RCC 7860 (cell line): ENCODE data around the gene SCN4A.

Source experiments
- DNase-seq: peaks from one replicate; pipeline ENCODE4 v3.0.0-alpha.2; 2015; ENCODE audit warnings: low spot score
- FAIRE-seq: peaks from 2 replicates; lab custom pipeline; 2012; peaks lifted over from hg19 to GRCh38; lab: Jason Lieb, UNC

The SCN4A gene

DNA sequence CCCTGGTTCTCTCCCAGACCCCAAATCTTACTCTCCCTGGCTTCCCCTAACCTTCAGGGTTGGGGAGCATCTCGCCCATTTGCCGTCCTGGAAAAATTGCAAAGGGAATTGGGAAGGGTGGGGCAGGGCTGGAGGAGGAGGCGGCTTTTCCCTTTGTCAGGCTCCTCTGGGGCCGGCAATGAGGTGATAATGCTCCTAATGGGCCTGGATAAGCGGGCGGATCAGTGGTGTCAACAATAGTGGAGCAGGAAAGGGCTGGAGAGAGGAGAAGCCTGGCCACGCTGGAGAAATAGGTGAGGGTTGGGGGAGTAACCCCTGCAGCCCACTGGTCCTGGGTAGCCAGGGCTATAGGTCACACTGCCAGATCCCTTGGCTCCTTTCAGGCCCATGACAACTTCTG lies 12.3 kb downstream of the SCN4A start:
- DNase-seq (no peak), FAIRE-seq (no peak)

DNA sequence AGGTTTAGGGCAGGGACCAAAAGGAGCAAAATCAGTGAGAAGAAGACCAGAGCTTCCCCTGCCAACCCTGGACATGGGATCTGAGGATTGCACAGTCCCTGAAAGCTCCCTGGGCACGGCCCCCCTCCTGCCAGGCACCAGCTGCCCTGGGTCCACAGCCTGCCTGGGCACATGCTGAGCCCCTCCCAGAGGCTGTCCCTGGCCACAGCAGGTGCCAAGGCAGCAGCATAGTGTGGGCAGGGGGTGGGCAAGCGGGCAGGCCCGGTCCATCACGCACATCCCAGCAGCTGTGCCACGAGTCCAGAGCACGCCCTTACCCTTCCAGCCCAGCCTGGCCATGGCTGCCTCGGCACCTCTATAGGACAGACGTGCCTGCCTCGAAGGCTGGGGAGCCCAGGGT lies 12.7 kb downstream of the SCN4A start:
- FAIRE-seq = no peak
- DNase-seq = no peak

DNA sequence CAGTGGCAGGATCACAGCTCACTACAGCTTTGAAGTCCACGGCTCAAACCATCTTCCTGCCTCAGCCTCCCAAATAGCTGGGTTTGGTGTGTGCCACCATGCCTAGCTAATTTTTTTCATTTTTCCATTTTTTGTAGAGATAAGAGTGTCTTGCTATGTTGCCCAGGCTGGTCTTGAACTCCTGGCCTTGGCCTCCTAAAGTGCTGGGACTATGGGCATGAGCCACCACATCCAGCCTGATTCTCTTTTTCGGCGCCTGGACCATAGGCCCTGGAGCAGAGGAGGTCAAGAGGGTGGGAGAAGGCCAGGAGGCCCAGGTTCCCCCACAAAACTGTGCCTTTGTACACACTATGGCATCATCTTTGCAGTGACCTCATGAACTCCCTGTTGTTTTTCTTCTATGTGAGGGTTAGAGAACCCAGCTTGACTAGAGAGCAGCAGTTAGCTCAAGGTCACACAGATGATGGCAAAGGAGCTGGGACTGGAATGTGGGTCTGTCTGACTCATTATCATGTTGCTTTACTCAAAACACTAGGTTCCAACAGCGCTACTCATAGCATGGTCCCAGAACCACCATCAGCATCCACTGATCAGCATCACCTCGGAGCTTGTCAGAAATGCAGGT lies 16.3 kb downstream of the SCN4A start:
- DNase-seq = no peak
- FAIRE-seq = no peak

DNA sequence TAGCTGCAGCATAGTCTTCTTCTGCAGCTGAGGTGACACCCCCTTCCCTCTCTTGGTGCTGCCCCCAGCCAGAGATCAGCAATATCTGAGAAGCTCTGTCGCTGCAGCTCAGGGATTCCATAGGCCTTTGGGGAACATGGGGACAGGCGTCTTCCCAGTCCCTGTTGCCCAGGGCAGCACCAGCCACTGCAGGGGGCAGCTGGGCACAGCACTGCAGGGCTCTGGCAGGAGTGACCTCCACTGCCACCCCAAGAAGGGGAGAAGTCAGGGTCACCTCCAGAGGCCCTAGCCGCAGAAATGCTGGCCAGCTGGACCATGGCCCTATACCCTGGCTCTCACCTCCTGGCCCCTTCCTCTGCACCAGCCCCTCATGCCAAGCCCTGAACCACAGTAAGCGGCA lies 16.9 kb downstream of the SCN4A start:
- FAIRE-seq (no peak), DNase-seq (no peak)

DNA sequence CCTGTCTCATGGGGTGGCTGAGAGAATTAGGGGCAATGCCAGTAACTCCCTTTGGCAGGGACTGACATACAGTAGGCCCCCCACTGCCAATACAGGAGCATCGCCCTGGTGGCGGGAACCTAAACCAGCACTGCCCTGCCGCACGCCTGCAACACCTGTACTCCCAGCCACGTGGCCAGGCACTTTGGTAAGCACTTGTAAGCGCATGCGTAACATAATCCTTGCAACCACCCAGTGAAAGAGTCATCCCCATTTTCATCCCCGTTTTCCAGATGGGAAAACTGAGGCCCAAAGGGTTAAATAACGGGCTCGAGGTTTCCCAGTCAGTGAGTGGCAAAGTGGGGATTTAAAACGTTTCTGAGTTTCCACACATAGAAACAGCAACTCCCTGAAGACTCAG lies 17.5 kb downstream of the SCN4A start:
- FAIRE-seq = no peak
- no peak for DNase-seq

DNA sequence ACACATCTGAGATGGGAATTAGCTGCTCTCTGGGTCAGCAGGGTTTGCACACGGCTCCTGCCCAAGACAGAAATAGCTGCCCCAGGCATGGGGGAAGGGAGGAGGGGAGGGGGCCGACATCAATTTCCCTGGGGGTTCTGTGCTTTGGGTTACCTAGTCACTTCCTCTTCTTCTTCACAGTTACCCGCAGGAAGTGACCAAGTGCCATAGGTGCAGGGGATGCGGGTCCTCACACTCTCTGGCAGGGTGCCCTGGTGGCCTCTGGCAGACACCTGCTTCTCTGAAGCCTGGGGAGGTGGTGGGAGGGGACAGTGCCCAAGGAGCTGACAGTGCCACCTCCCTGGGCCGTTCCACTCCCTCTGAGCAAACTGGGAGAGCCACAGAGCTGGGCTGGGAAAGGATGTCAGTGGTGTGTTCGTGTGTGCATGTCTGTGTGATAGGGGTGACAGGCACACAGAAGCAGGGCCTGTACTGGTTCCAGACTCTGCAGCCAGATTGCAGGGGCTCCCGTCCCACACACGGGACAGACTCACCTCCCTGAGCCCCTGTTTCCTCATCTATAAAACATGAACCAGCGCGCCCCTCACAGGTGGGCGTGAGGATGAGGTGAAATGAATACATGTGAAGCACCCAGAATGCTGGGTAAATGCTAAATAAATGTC lies 18.2 kb downstream of the SCN4A start:
- DNase-seq (no peak), FAIRE-seq (no peak)

DNA sequence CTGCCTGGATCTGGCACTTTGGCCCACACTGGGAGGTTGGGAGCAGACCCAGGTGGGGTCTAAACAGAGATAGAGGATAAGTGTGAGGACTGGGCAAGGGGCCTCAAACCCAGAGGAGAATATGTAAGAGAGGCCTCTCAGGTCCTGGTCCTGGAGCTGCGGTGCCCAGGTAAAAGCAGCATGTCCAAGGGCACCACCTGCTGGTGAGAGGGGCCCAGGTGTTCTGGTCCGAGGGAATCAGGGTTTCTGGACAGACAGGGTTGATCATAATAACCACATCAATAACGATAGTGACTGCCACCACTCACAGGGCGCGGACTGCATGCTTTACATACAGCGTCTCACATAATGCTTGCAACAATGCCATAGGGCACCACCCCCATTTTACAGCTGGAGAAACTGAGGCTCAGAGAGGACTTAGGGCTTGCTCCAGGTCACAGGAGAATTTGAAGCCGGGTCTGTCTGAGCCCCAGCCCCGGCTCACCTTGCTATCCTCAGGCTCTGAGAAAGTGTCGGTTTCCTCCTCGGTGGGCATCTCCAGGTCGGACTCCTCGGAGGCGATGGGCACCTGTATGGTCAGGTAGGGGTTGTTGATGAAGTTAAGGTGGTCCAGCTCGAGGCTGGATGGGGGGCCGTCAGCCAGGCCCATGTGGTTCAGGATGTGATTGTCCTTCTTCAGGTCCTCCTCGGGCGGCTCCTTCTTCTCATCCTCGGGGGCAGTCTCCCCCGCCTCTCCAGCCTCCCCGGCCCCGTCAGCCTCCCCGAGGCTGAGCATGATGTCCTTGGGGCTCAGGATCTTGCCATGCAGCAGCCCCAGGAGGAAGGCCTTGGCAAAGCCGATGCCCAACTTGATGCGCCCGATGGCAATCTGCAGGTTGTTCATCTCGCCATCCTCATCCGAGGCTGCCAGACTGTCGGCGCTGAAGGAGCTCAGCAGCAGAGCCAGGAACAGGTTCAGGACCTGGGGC lies 21.5 kb downstream of the SCN4A start:
- DNase-seq = no peak
- no peak for FAIRE-seq

DNA sequence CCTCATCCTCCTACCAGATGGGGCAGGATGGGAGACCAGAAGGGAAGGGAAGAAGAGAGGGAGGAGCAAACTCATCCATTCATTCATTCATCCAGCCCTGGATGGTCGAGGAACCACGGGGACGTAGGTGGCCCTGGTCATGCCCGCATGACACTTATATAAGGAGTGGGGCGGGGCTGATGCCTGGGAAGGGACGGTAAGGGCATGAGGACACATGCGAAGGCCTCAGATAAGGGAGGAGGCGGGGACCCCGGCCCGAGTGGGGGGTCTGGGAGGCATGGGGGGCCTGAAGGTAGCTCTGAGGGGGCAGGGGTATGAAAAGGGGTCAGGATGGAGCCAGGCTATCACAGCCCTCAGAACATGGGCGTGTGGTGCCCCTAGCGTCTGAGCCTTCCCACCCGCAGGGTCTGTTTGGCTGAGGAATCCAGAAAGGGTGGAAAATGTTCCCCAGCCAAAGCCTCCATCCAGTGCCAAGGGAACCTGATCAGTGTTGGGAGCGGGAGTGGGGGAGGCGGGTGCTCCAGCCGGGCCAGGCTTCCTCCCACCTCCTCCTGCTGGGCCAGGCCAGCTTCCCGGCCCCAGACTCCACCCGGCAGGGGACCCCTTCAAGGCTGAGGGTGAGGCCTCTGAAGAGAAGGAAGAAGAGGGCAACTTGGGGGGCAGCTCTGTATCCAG lies 23.0 kb downstream of the SCN4A start:
- DNase-seq (no peak), FAIRE-seq (no peak)

DNA sequence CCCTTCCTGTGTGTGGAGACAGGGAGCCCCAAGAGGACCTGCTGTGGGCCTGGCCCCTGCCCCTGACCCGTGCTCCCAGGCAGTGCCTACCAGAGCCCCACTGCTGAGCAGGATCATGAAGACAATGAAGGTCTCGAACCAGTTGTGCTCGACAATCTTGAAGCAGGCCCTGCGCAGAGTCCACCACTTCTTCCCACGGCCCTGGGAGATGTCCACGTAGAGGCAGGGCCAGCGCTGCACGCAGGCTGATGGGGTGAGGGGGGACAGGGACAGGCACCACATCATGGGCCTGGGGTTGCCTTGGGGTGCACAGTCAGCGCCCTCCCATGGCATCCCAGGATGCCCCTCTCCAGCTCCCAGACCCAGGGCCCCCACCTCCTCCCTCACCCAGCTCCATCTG lies 24.2 kb downstream of the SCN4A start:
- FAIRE-seq (no peak), DNase-seq (no peak)

DNA sequence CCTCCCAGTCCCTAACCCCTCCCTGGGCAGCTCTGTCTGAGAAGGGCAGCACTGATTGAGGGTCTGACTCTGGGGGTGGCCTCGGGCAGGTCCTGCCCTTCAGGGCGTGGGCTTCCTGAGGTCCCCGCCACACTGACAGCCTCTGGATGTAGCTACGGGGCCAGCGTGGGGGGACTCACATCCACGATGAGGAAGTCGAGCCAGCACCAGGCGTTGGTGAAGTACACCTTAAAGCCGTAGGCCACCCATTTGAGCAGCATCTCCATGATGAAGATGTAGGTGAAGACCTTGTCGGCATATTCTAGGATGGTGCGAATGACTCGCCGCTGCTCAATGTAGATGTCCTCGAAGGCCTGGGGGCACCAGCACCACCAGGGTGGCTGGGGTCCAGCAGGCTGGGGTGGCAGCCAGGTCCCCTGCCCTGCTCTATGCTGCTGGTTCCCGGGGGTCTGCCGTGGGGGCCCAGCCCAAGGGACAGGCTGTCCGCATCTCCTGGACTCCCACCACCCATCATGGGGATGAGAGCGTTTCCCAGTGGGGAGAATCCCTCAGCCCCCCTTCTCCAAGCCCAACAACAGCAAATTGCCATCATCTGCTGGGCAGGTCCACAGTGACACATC lies 24.9 kb downstream of the SCN4A start:
- FAIRE-seq (no peak), DNase-seq (no peak)

DNA sequence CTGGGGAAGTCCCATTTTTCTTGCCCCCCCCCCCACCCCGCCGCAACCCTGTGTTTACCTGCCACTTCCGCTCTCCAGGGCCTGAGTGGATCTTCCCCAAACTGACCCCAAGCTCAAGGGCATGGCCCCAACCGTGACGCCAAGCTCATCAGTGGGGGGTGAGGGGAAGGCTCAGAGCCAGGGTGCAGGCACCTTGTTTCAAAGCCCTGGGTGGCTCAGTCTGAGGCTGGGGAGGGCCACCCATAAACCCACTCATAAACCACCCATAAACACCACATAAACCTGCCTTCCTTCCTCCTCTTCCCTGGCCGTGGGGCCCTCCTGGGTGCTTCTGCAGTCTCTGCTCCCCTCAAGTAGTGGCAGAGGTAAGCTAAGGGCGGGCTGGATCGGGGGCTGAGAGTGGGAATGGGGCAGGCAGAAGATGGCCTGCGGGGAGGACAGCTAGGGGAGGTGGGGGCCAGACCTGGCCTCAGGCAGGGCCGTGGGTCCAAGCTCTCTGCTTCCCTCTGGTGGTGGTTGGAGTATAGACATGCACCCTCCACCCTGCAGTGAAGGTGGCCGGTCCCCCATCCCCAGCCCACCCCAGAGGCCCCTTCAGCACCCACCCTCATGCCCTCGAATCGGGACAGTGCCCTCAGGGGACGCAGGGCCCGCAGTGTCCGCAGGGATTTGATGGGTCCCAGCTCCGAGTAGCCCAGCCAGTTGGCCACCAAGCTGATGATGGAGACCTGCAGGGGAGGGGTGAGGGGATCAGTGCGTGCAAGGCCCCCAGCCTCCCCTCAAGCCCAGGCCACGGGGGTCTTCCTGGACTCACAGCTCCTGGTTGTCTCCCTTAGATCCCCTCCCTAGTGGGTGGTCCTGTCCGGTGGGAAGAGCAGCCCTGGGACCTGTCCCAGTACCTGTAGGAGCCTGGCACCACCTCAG lies 26.0 kb downstream of the SCN4A start:
- peak; percentile 16 for DNase-seq
- no peak for FAIRE-seq

DNA sequence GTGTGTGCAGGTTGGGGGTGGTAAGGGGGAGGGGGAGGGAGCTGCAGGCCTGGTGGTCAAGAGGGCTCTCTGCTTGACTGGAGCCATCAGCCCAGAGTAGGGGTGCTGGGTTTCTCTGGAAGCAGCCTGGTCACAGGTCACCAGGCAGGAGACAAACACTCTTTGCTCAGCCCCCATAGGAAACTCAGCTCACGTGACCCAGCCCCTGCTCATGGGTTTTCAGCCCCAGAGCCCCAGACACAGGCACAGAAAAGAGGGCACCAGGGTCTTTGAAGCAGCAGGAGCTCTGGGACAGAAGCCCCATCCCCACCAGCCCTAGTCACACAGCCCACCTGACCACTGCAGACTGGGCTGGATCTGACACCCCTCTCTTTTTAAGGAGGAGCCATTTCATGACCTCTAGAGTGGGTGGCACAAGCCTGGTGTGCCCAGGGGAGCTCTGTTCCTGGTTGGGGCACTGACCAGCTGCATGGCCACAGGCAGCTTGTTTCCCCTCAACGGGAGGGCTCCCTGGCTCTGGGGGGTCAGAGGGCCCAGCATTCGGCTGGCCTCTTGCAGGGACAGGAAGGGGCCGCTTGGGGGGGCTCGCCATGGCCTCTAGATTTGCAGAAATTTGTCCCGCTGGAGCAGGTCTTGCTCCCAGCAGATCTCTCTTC lies 26.8 kb downstream of the SCN4A start:
- FAIRE-seq (no peak), DNase-seq (no peak)

DNA sequence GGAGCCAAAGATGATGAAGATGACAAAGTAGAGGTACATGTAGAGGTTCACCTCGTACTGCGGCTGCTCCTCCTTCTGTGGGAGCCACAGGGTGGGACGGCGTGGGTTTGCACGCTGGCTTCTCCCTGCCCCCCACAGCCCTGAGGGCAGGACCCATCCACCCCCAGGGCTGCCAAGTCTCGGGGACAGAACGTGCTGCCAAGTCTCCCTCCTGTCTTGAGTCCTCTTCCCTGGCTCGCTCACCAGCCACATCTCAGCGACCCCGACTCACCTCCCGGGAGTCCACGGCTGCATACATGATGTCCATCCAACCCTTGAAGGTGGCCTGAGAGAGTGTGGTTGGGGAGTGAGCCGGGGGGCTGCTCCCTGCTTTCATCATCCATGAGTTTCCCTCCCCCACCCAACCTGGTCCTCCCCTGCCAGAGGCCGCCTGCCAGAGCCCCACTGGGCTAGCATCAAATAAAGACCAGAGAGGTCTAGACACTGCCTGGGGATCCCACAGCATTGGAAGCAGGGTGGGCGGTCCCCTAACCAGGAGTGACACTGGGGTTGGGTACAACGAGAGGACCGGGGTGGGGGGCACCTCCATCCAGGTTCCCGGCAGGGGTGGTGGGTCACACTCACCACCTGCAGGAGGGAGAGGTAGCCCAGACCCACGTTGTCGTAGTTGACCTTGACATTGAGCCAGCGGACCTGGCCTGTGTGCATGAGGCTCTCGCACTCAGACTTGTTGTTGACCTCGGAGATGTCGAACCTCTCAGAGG lies 27.8 kb downstream of the SCN4A start:
- DNase-seq = no peak
- no peak for FAIRE-seq

DNA sequence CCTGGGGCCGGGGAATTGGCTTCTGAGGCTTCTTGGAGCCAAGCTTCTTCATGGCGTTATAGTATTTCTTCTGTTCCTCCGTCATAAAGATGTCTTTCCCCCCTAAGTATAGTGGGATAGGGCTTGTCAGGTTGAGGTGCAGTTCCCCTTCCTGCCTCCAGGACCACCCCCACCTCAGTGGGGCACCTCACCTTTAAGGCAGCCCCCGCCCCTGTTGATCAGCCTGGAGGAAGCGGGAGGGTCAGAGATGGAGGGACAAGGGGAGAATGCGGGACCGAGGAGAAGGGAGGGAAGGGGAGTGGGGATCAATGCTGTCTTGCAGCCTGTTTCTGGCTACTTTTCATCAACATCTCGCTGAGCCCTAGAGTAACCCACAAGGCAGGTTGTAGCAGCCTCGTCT lies 29.0 kb downstream of the SCN4A start:
- DNase-seq (no peak), FAIRE-seq (no peak)

DNA sequence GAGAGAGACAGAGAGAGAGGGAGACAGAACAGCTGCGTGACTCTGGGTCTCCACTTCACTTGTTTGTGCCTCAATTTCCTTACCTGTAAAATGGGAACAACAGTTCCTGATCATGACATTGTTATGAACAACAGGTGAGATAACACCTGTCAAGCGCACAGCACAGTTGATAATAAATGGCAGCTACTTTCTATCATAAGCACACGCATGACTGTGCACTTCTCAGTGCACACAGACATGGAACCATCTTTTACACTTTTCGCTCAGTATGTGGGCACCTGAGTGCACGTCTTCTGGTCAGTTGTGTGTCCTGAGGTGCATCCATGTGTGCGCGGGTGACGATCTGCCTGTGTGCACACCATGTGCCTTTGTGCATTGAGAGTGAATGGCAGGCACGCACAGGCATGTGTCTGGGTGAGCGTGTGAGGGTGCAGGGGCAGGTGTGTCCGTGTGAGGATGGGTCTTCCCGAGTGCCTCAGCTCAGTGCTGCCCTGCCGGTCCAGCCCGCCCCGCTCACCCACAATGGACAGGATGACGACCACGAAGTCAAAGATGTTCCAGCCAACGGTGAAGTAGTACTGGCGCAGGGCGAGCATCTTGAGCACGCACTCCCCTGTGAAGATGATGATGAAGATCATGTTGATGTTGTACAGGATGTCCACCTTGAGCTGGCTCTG lies 30.3 kb downstream of the SCN4A start:
- no peak for FAIRE-seq
- DNase-seq = no peak

DNA sequence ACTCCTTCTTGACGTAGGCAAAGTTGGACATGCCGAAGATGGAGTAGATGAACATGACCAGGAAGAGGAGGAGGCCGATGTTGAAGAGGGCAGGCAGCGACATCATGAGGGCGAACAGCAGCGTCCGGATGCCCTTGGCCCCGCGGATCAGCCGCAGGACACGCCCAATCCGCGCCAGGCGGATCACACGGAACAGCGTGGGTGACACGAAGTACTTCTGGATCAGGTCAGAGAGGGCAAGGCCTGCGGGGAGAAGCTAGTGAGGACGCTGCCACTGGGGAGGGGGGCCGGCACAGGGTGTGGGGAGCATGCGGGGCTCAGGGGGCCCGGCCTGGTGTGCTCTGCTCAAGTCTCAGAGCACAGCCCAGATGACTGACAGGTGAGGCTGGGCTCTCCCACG lies 31.0 kb downstream of the SCN4A start:
- FAIRE-seq = no peak

DNA sequence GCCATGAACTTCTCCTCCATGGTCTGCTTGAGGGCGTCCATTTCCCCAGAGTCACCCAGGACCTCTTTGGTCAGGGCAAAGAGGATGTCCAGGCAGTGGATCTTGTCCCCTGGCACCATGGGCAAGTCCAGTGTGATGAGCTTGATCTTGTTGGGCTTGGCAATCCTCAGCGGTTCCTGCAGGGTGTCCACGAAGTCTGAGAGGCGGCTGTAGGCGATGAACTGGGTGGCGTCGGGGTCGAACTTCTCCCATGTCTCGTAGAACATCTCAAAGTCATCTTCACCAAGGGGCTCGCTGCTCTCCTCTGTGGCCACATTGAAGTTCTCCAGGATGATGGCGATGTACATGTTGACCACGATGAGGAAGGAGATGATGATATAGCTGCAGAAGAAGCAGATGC lies 31.6 kb downstream of the SCN4A start:
- DNase-seq (no peak), FAIRE-seq (no peak)

More for the DNA sequence above, 31.0 kb downstream of the SCN4A start:
- DNase-seq = no peak

DNA sequence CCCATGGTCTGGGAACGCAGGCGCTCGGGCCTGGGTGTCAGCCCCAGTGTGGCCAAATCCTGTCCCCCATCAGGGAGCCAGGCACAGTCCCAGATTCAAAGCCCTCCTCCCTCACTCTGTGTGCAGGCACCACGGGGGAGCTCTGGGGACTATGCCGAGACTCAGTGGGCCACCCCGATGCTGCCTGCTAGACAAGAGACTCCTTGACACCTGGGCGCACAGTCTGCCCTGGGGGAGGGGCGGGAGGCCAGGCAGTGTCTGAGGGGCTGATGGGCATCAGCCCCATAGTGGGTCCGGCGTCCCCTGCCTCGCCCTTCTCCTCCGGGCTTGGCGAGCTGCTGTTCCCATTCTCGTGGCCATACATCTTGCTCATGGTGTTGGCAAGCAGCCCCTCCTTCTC lies 32.1 kb downstream of the SCN4A start:
- DNase-seq = no peak
- no peak for FAIRE-seq
